HCT116 (cell line): ENCODE results near the gene RAB34. TPM values are rescaled to one million over a fixed set of nuclear protein-coding genes. Genes with fewer than 3 reads are reported as not detected.

Source experiments
- ATAC-seq: fragments of 200-7000 bp; cut with Tn5 transposase; 2 replicates; pipeline ENCODE4 v1.9.1; 2020; ENCODE audit warnings: mild to moderate bottlenecking, moderate library complexity
- BruUV-seq: library from RNA; stranded (reverse); fragments of 400-500 nt; replicated peaks from 2 replicates; lab custom pipeline; 2021; lab: Mats Ljungman, UMichigan
- CTCF ChIA-PET: fragments of 300-600 bp; sonication (Branson Sonifier 250); formaldehyde crosslinking; loops from one replicate; lab custom pipeline; 2021; ENCODE audit warnings: antibody characterized with exemption; lab: Charles Lee
- POLR2A ChIA-PET: fragments of 300-600, 350-600 bp; sonication (Branson Sonifier 250); formaldehyde crosslinking; loops from one replicate; lab custom pipeline; 2021; ENCODE audit warnings: antibody characterized with exemption; lab: Charles Lee
- RAD21 ChIA-PET, 2 experiments: fragments of 300-600 bp; sonication (Branson Sonifier 250); formaldehyde crosslinking; loops; one replicate each; lab custom pipeline; 2023; ENCODE audit warnings: low total read pairs in 2 of 2; ENCODE audit not compliant: uncharacterized antibody in 2 of 2, unreplicated experiment in 2 of 2, low non-redundant PET in 1 of 2; lab: Charles Lee
- DNase-seq: peaks from one replicate; pipeline ENCODE4 v3.0.0-alpha.2; 2010; ENCODE audit warnings: low read depth, low spot score
- H2AFZ ChIP-seq: fragments of 200-600 bp; shearing (Covaris generic), sonication (generic); 2 replicates; pipeline ENCODE4 v1.6.1; 2017; ENCODE audit warnings: low read depth, mixed run types, mixed read lengths, antibody characterized with exemption, low read length; ENCODE audit not compliant: poor library complexity, severe bottlenecking
- H3K27ac ChIP-seq: 2 replicates; pipeline ENCODE4 v1.5.1; 2012; ENCODE audit warnings: low read depth, low read length
- H3K27me3 ChIP-seq: fragments of 200-600 bp; sonication (generic); 2 replicates; pipeline ENCODE4 v1.6.1; 2016; ENCODE audit warnings: mixed run types, low read length, mixed read lengths; ENCODE audit not compliant: insufficient read depth
- H3K36me3 ChIP-seq, 2 experiments: fragments of 200-500 bp in 1 of 2; fragments of 200-600 bp in 1 of 2; sonication (Bioruptor generic) in 1 of 2; sonication (generic) in 1 of 2; 2 replicates each; pipeline versions ENCODE4 v1.5.1 to v1.6.1; 2014 to 2016; ENCODE audit warnings: low read length in 2 of 2, inconsistent platforms in 1 of 2, mixed read lengths in 1 of 2, mixed run types in 1 of 2; ENCODE audit not compliant: insufficient read depth in 2 of 2, control insufficient read depth in 1 of 2
- H3K4me1 ChIP-seq, 2 experiments: fragments of 200-600 bp in 1 of 2; sonication (generic) in 1 of 2; 2 replicates each; pipeline versions ENCODE4 v1.5.1 to v1.6.1; 2012 to 2017; ENCODE audit warnings: low read length in 2 of 2, inconsistent platforms in 1 of 2, mild to moderate bottlenecking in 1 of 2, mixed read lengths in 1 of 2, mixed run types in 1 of 2, moderate library complexity in 1 of 2; ENCODE audit not compliant: insufficient read depth in 2 of 2, control insufficient read depth in 1 of 2
- H3K4me2 ChIP-seq: fragments of 200-600 bp; sonication (generic); 2 replicates; pipeline ENCODE4 v1.6.1; 2017; ENCODE audit warnings: mixed run types, low read length, mixed read lengths
- H3K4me3 ChIP-seq, 2 experiments: fragments of 200-600 bp in 1 of 2; sonication (generic) in 1 of 2; replicated peaks in 1 of 2; 2 replicates each; pipeline ENCODE4 v1.5.1; 2011 to 2016; ENCODE audit warnings: low read length in 2 of 2, control low read depth in 1 of 2, low read depth in 1 of 2, mild to moderate bottlenecking in 1 of 2, mixed read lengths in 1 of 2, mixed run types in 1 of 2
- H3K79me2 ChIP-seq: fragments of 200-600 bp; sonication (generic); 2 replicates; pipeline ENCODE4 v1.6.1; 2017; ENCODE audit warnings: mild to moderate bottlenecking, mixed run types, low read length, moderate library complexity, mixed read lengths; ENCODE audit not compliant: insufficient read depth
- H3K9ac ChIP-seq: fragments of 200-600 bp; sonication (generic); 2 replicates; pipeline ENCODE4 v1.6.1; 2016; ENCODE audit warnings: low read length, mixed read lengths
- H3K9me2 ChIP-seq: fragments of 200-600 bp; sonication (generic), shearing (Covaris generic); 2 replicates; pipeline ENCODE4 v1.6.1; 2017; ENCODE audit warnings: mixed run types, mild to moderate bottlenecking, moderate library complexity; ENCODE audit not compliant: insufficient read depth
- H3K9me3 ChIP-seq, 2 experiments: fragments of 200-500 bp in 1 of 2; fragments of 200-600 bp in 1 of 2; sonication (Bioruptor generic) in 1 of 2; sonication (generic) in 1 of 2; 2 replicates each; pipeline ENCODE4 v1.6.1; 2014 to 2017; ENCODE audit warnings: low read length in 2 of 2, mixed read lengths in 2 of 2, inconsistent platforms in 1 of 2, low read depth in 1 of 2, mild to moderate bottlenecking in 1 of 2, mixed run types in 1 of 2, moderate library complexity in 1 of 2; ENCODE audit not compliant: control insufficient read depth in 1 of 2, insufficient read depth in 1 of 2
- H4K20me1 ChIP-seq: fragments of 200-600 bp; sonication (generic), shearing (Covaris generic); 2 replicates; pipeline ENCODE4 v1.6.1; 2017; ENCODE audit warnings: mixed run types, mild to moderate bottlenecking, moderate library complexity; ENCODE audit not compliant: insufficient read depth
- YY1 ChIP-seq: IDR thresholded peaks from 2 replicates; pipeline ENCODE4 v1.6.1; 2011; ENCODE audit warnings: low read length, low read depth, moderate library complexity, mild to moderate bottlenecking; ENCODE audit not compliant: insufficient replicate concordance; ENCODE audit errors: extremely low read depth
- intact Hi-C: fragments of 100-400 bp; cut with micrococcal nuclease; formaldehyde crosslinking; loops from 2 replicates; pipeline ENCODE4 v1.10.0; 2022
- total RNA-seq: library from RNA; stranded (reverse); gene quantifications from one replicate; pipeline ENCODE4 v1.2.1, GENCODE V29; 2021; ENCODE audit not compliant: unreplicated experiment
- TF ChIP-seq, protein P1 (sequence below): IDR thresholded peaks from 2 replicates; pipeline ENCODE4 v1.6.1; 2011; ENCODE audit warnings: mild to moderate bottlenecking, low read length, moderate library complexity; ENCODE audit not compliant: insufficient replicate concordance; ENCODE audit errors: extremely low read depth
- TF ChIP-seq, protein P2 (sequence below), 3 experiments: fragments of 200-600 bp in 1 of 3; sonication (generic) in 1 of 3; IDR thresholded peaks in 2 of 3; conservative IDR thresholded peaks in 1 of 3; 2 replicates each; pipeline ENCODE4 v1.5.1; 2012 to 2017; ENCODE audit warnings: low read depth in 2 of 3, low read length in 2 of 3, antibody characterized with exemption in 1 of 3, borderline replicate concordance in 1 of 3, control low read depth in 1 of 3, mild to moderate bottlenecking in 1 of 3, mixed read lengths in 1 of 3, mixed run types in 1 of 3, moderate library complexity in 1 of 3; ENCODE audit not compliant: insufficient read depth in 1 of 3

Gene RAB34
- total RNA-seq, 1 experiment from 2014 or later, result 0.59 TPM

- BruUV-seq, result no TSS peak
- Histone ChIP-seq H3K27me3 (no peaks in the 10 kb centered on the region), H3K4me1 (peaks cover 2 to 23% of the 10 kb centered on the region in 2 experiments), H3K9ac (no peak overlapping the region), H3K27ac (no peak overlapping the region), H3K36me3 (peaks cover 13 to 17% of the 10 kb centered on the region in 2 experiments; a peak in 3 of 4 replicates), H3K9me2 (no peaks in the 10 kb centered on the region), H3K79me2 (peaks cover 8% of the 10 kb centered on the region; the same call in 1 of the 2 replicates), H3K4me2 (no peak overlapping the region), H3K9me3 (no peaks in the 10 kb centered on the region), H3K4me3 (no peak overlapping the region), H4K20me1 (no peaks in the 10 kb centered on the region), H2AFZ (no peak overlapping the region)
- ChIA-PET RAD21 (interaction anchor here in 1 of 2 experiments (1.1 kb wide), 1 partner anchor 33 kb away, joined by 3 read pairs; no protein-coding TSS in a partner anchor), CTCF (interaction anchor here (5.1 kb wide), 1 partner anchor 10 kb away, joined by 41 read pairs; no protein-coding TSS in a partner anchor), POLR2A (no interaction called here)
- DNase-seq, result no peak
- intact Hi-C loops, result no loop called here
- no peak for ATAC-seq
- TF ChIP-seq, protein P1, sequence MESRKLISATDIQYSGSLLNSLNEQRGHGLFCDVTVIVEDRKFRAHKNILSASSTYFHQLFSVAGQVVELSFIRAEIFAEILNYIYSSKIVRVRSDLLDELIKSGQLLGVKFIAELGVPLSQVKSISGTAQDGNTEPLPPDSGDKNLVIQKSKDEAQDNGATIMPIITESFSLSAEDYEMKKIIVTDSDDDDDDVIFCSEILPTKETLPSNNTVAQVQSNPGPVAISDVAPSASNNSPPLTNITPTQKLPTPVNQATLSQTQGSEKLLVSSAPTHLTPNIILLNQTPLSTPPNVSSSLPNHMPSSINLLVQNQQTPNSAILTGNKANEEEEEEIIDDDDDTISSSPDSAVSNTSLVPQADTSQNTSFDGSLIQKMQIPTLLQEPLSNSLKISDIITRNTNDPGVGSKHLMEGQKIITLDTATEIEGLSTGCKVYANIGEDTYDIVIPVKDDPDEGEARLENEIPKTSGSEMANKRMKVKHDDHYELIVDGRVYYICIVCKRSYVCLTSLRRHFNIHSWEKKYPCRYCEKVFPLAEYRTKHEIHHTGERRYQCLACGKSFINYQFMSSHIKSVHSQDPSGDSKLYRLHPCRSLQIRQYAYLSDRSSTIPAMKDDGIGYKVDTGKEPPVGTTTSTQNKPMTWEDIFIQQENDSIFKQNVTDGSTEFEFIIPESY, result no peak
- TF ChIP-seq, protein P2, sequence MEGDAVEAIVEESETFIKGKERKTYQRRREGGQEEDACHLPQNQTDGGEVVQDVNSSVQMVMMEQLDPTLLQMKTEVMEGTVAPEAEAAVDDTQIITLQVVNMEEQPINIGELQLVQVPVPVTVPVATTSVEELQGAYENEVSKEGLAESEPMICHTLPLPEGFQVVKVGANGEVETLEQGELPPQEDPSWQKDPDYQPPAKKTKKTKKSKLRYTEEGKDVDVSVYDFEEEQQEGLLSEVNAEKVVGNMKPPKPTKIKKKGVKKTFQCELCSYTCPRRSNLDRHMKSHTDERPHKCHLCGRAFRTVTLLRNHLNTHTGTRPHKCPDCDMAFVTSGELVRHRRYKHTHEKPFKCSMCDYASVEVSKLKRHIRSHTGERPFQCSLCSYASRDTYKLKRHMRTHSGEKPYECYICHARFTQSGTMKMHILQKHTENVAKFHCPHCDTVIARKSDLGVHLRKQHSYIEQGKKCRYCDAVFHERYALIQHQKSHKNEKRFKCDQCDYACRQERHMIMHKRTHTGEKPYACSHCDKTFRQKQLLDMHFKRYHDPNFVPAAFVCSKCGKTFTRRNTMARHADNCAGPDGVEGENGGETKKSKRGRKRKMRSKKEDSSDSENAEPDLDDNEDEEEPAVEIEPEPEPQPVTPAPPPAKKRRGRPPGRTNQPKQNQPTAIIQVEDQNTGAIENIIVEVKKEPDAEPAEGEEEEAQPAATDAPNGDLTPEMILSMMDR (IDR thresholded peaks at IDR 0.05 in 2 of 3, conservative IDR thresholded peaks at IDR 0.05 in 1 of 3; ENCODE audit: borderline replicate concordance in 1 of 3, insufficient read depth in 1 of 3, low read depth in 2 of 3, low read length in 2 of 3), result no peak
- no peak for TF ChIP-seq YY1
Observed at GRCh38 chr17:28759256-28759865, 41.7 kb upstream of the RAB34 start.
